SK-N-MC (cell line): ENCODE results near the gene APP.

ENCODE experiments used
- EZH2 ChIP-seq: fragments of 200-600 bp; sonication (generic); IDR thresholded peaks from one replicate; pipeline ENCODE4 v1.6.1; 2017; ENCODE audit warnings: antibody characterized with exemption
- POLR2AphosphoS5 ChIP-seq: IDR thresholded peaks from 2 replicates; pipeline ENCODE4 v1.6.1; 2012; ENCODE audit warnings: mild to moderate bottlenecking, low read depth, low read length, borderline replicate concordance

- TF ChIP-seq POLR2AphosphoS5 (no peak), EZH2 (no peak)
Observed at GRCh38 chr21:25959799-25960198, 210.8 kb downstream of the APP start.
